Epithelial cell of esophagus (primary cell): ENCODE results near the gene ETV6.
A peak's percentile ranks its signal among the peaks of the same experiment; 100 is the strongest.

Experiments
- DNase-seq: peaks from one replicate; pipeline ENCODE4 v3.0.0; 2010; ENCODE audit warnings: low read depth
- H3K4me3 ChIP-seq: 2 replicates; pipeline ENCODE4 v1.5.1; 2011; ENCODE audit warnings: mild to moderate bottlenecking, low read length, control low read depth
- TF ChIP-seq, protein P1 (sequence below): IDR thresholded peaks from 2 replicates; pipeline ENCODE4 v1.5.1; 2011; ENCODE audit warnings: low read depth, mild to moderate bottlenecking, low read length, control low read depth, inconsistent platforms; ENCODE audit not compliant: insufficient read depth; ENCODE audit errors: missing control alignments

Gene ETV6

DNA sequence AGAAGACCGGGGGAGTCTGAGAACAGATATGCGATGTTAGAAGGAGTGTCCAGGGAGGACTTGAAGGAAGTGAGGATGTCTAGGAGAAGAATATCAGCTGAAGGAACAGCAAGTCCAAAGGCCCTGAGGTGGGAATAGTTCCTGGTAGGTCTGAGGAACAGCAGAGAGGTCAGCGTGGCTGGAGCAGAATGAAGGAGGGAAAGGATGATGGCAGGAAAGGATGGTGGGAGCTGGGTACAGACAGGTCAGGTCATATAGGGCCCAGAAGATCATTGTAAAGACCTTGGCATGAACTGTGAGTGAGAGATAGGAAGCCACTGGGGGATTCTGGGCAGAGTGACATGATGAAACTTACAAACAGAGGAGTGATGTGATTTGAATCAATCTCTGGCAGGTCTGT, 171.0 kb downstream of the ETV6 start:
- TF ChIP-seq, protein P1, sequence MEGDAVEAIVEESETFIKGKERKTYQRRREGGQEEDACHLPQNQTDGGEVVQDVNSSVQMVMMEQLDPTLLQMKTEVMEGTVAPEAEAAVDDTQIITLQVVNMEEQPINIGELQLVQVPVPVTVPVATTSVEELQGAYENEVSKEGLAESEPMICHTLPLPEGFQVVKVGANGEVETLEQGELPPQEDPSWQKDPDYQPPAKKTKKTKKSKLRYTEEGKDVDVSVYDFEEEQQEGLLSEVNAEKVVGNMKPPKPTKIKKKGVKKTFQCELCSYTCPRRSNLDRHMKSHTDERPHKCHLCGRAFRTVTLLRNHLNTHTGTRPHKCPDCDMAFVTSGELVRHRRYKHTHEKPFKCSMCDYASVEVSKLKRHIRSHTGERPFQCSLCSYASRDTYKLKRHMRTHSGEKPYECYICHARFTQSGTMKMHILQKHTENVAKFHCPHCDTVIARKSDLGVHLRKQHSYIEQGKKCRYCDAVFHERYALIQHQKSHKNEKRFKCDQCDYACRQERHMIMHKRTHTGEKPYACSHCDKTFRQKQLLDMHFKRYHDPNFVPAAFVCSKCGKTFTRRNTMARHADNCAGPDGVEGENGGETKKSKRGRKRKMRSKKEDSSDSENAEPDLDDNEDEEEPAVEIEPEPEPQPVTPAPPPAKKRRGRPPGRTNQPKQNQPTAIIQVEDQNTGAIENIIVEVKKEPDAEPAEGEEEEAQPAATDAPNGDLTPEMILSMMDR = no peak
- DNase-seq = no peak

DNA sequence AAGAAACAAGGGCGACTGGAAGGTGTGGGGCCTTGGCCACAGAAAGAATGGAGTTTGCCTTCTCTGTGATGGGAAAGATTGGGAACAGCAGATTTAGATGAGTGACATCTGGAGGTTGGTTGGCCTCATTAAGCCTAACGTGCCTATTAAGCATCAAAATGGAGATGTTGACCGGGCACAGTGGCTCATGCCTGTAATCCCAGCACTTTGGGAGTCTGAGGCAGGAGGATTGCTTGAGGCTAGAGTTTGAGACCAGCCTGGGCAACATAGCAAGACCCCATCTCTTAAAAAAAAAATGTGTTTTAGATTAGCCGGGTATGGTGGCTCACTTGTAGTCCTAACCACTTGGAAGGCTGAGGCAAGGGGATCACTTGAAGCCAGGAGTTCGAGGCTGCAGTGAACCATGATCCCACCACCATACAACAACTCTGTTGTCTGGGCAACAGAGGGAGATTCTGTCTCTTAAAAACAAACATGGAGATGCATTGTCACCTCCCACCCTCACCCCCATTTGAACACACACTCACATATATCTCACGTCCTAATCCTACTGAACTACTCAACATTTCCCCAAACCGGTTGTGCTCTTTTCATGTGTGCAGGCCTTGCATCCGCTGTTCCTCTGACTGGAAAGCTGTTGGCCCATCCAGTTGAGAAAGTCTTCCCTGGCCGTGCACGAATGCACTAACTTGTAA, 172.1 kb downstream of the ETV6 start:
- TF ChIP-seq, protein P1 = no peak
- no peak for DNase-seq
- no peak overlapping the region for H3K4me3 ChIP-seq

More for the DNA sequence above, 171.0 kb downstream of the ETV6 start:
- no peak overlapping the region for H3K4me3 ChIP-seq

DNA sequence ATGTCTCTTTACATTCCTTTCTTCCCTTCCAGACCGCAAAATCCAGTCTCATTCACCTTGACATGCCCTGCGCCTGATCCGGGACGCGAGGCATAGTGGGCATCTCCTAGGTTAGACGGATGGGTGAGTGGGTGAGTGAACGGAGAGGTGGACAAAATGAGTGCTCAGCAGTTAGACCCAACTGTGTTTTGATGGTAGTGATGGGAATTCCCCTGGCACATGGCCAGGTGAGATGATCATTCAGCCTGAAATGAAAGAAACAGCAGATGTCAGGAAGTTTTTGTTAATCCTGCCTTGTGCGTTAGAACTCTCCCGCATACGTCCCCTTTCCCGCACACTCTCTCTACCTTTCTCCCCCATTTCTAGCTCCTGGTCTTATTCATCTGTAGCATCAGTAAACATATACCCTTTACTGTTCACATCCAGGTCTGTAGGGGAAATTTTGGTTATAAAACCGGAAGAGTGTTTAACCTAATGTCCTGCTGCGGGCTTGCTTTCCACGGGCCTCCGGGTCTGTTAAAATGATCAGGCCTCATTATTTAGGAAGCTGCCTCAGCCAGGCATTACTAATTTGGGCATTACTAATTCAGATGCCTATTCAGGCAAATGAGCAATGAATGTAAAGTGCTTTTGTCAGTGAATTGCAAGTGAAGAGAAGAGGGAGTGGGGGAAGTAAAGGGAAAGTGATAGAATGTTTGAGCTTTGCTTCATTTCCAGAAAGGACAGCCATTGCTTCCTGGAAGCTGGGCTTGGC, 172.8 kb downstream of the ETV6 start:
- peak; percentile 75 for DNase-seq
- TF ChIP-seq, protein P1 = no peak
- no peak overlapping the region for H3K4me3 ChIP-seq

DNA sequence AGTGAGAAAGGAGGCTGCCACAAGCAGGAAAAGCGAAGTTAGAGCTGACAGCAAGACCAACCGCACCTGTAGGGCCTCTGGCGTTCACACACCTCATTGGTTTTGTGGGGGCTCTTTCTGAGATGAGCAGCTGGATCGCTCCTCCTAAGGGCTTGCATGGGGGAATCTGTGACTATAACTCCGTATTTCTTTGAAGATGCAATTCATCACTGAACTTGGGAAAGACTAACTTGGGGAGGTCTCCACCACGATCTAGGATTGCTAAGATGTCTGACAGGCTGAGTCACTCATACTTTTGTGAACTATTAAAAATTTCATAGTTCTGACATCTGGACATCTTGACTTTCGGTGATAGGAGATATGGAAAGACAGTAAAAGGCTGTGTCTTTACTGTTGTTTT, 173.6 kb downstream of the ETV6 start:
- no peak overlapping the region for H3K4me3 ChIP-seq
- TF ChIP-seq, protein P1 = no peak
- no peak for DNase-seq

DNA sequence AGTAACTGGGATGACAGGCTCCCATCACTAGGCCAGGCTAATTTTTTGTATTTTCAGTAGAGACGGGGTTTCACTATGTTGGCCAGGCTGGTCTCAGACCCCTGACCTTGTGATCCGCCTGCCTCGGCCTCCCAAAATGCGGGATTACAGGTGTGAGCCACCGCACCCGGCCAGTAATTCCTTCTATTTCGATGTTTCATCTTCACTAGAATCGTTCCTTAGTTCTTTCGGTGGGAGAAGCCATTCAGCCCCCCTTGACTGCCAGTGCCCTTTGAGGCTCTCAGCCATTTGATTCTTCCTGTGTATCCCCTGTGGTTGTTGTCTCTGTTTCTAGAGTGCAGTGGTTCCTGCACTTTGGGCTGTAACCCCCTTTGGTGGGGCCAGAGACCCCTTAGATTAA, 174.1 kb downstream of the ETV6 start:
- TF ChIP-seq, protein P1 = no peak
- no peak overlapping the region for H3K4me3 ChIP-seq
- no peak for DNase-seq

DNA sequence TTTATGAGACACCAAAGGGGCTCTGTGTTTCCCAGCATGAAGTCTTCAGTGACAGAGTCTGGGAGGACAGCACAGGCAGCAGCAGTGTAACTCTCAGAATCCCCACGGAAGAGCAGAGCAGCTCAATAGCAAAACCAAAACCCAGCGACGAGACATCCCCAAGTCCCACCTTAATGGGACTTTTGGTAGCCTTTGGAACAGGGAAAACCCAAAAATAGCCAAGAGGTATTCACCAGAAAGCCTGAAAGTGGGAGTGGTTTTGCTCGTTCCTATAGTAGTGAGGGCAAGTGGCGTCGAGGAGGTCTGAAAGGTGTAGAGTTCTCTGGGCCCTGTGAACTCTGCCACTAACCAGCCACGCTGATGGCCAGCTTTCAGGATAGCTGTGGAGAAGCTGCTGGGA, 174.6 kb downstream of the ETV6 start:
- H3K4me3 ChIP-seq = no peak overlapping the region
- no peak for DNase-seq
- TF ChIP-seq, protein P1 = no peak
